Measurements from ENCODE around the gene PPME1.

The PPME1 gene

GRCh38 chr11:74283580-74284180 is 112.6 kb downstream of the PPME1 start:
- no peak for DNase-seq

GRCh38 chr11:74284466-74284865 is 113.4 kb downstream of the PPME1 start:
- DNase-seq: no peak

GRCh38 chr11:74288161-74288560 is 117.1 kb downstream of the PPME1 start:
- DNase-seq: no peak

- DNase-seq: no peak
Measured at GRCh38 chr11:74288911-74289310, 117.8 kb downstream of the PPME1 start.

GRCh38 chr11:74297484-74297883 is 126.4 kb downstream of the PPME1 start:
- no peak for DNase-seq

GRCh38 chr11:74299015-74299414 is 127.9 kb downstream of the PPME1 start:
- DNase-seq: no peak

All from NCI-H2171 (cell line).